ENCODE results near the gene KLHL41. TPM values are rescaled to one million over a fixed set of nuclear protein-coding genes. Genes with fewer than 3 reads are reported as not detected.
A peak's percentile ranks its signal among the peaks of the same experiment; 100 is the strongest.
"Not testable (repeated sequence)": the region's sequence is repeated elsewhere in the genome, so short reads cannot be mapped to it uniquely, and the experiment has no call there.

Gene KLHL41
- total and polyA plus RNA-seq, 2 of the 13 experiments (the other 11 are each of a cell fraction or from before 2014, with no cell fraction given): 0.07 to 0.31 TPM

GRCh38 chr2:169528271-169528701, 18.8 kb downstream of the KLHL41 start (continued):
- TF ChIP-seq NR2C2 (CRISPR knock-in tag; IDR thresholded peaks at IDR 0.05; ENCODE audit: borderline replicate concordance): peak; percentile 20; the same call in 1 of the 2 replicates
- TF ChIP-seq ESRRA (CRISPR knock-in tag; IDR thresholded peaks at IDR 0.05; ENCODE audit: low read depth): no peak
- TF ChIP-seq ZNF781 (CRISPR knock-in tag; IDR thresholded peaks at IDR 0.05; ENCODE audit: borderline replicate concordance, not compliant biosample characterization): no peak
- no peak for TF ChIP-seq ZBTB1 (CRISPR knock-in tag; IDR thresholded peaks at IDR 0.05; ENCODE audit: borderline replicate concordance)
- TF ChIP-seq CHD4 (IDR thresholded peaks at IDR 0.05; ENCODE audit: borderline replicate concordance, low read length): no peak
- no peak for TF ChIP-seq ZNF773 (CRISPR knock-in tag; IDR thresholded peaks at IDR 0.05; ENCODE audit: borderline replicate concordance)
- TF ChIP-seq ATF5 (CRISPR knock-in tag; IDR thresholded peaks at IDR 0.05; ENCODE audit: low read depth): no peak

GRCh38 chr2:169539460-169539859, 30.0 kb downstream of the KLHL41 start:
- H3K4me1 ChIP-seq (ENCODE audit: insufficient read depth, low read length); POLR2A ChIA-PET; H3K4me3 ChIP-seq (replicated peaks in 1 of 3; ENCODE audit: insufficient read depth in 1 of 3, low read depth in 2 of 3, low read length in 3 of 3); BruUV-seq (replicated peaks); H3K9me3 ChIP-seq (ENCODE audit: low read length); H2AFZ ChIP-seq (ENCODE audit: low read length); DNase-seq (ENCODE audit: low spot score); H3K36me3 ChIP-seq (replicated peaks in 1 of 2; ENCODE audit: control insufficient read depth in 1 of 2, insufficient read depth in 2 of 2, low read length in 2 of 2); FAIRE-seq; H3K27ac ChIP-seq (ENCODE audit: extremely low read length, insufficient read depth, low read length); intact Hi-C loops (cut with micrococcal nuclease; ENCODE audit: unreplicated experiment); H3K4me2 ChIP-seq (ENCODE audit: low read depth, low read length); ATAC-seq; H3K79me2 ChIP-seq (ENCODE audit: insufficient read depth, low read length); H3K9ac ChIP-seq (ENCODE audit: insufficient read depth, low read depth, low read length); in situ Hi-C loops (cut with HindIII; ENCODE audit: extremely low pct_ligation_motif_present, low pct_unique_long_range_greater_than_20kb); H3K27me3 ChIP-seq (ENCODE audit: control insufficient read depth in 1 of 2, insufficient read depth in 2 of 2, low read length in 2 of 2); CTCF ChIA-PET (ENCODE audit: low intra/inter-chr PET ratio, low total read pairs); H4K20me1 ChIP-seq (ENCODE audit: insufficient read depth, low read length): not testable (repeated sequence)
- 98% methylated on average over 2 of the region's 2 CpGs for WGBS (ENCODE audit: low lambda C conversion rate)

Data from HepG2 (cell line).